CD14-positive monocyte (primary cell): ENCODE results near the gene CFAP92. TPM values are rescaled to one million over a fixed set of nuclear protein-coding genes. Genes with fewer than 3 reads are reported as not detected.

Experiments used
- DNase-seq, 3 donors: peaks; one replicate each; pipeline ENCODE4 v3.0.0-alpha.2; 2011 to 2022
- H2AFZ ChIP-seq: 2 replicates; pipeline ENCODE4 v1.6.0; 2012; ENCODE audit warnings: mild to moderate bottlenecking, low read depth, low read length, inconsistent platforms; ENCODE audit not compliant: insufficient read depth, poor library complexity, severe bottlenecking
- H3K27ac ChIP-seq, 2 donors: 1 replicate in 1 of 2; 2 replicates in 1 of 2; pipeline ENCODE4 v1.5.1; 2012 to 2013; ENCODE audit warnings: low read length in 2 of 2, control low read depth in 1 of 2, inconsistent platforms in 1 of 2, low read depth in 1 of 2, mild to moderate bottlenecking in 1 of 2
- H3K27me3 ChIP-seq, 2 donors: one replicate each; pipeline versions ENCODE4 v1.6.0 to v1.6.1; 2011 to 2013; ENCODE audit warnings: low read length in 2 of 2; ENCODE audit not compliant: control insufficient read depth in 2 of 2, insufficient read depth in 2 of 2
- H3K36me3 ChIP-seq, 2 donors: replicated peaks in 1 of 2; 1 replicate in 1 of 2; 2 replicates in 1 of 2; pipeline versions ENCODE4 v1.5.1 to v1.6.1; 2012 to 2013; ENCODE audit warnings: low read length in 2 of 2, control low read depth in 1 of 2, inconsistent platforms in 1 of 2, mild to moderate bottlenecking in 1 of 2; ENCODE audit not compliant: insufficient read depth in 2 of 2, control insufficient read depth in 1 of 2
- H3K4me1 ChIP-seq, 2 donors: 1 replicate in 1 of 2; 2 replicates in 1 of 2; pipeline versions ENCODE4 v1.5.1 to v1.6.1; 2012 to 2013; ENCODE audit warnings: low read length in 2 of 2, control low read depth in 1 of 2, inconsistent platforms in 1 of 2, mild to moderate bottlenecking in 1 of 2, moderate library complexity in 1 of 2; ENCODE audit not compliant: insufficient read depth in 2 of 2, control insufficient read depth in 1 of 2
- H3K4me2 ChIP-seq: replicated peaks from 2 replicates; pipeline ENCODE3; 2012; ENCODE audit warnings: low read length, moderate library complexity, mild to moderate bottlenecking; ENCODE audit not compliant: poor library complexity, severe bottlenecking; ENCODE audit errors: extremely low read depth
- H3K4me3 ChIP-seq, 3 experiments: fragments of 200-600 bp in 1 of 3; sonication (generic) in 1 of 3; replicated peaks in 1 of 3; 1 replicate in 2 of 3; 2 replicates in 1 of 3; pipeline ENCODE4 v1.5.1; 2011 to 2013; ENCODE audit warnings: low read length in 3 of 3, mild to moderate bottlenecking in 3 of 3, control low read depth in 2 of 3, low read depth in 2 of 3, inconsistent platforms in 1 of 3, moderate library complexity in 1 of 3
- H3K79me2 ChIP-seq: 2 replicates; pipeline ENCODE4 v1.6.0; 2012; ENCODE audit warnings: mild to moderate bottlenecking, control low read depth, inconsistent platforms, low read length, moderate library complexity; ENCODE audit not compliant: insufficient read depth
- H3K9ac ChIP-seq: 2 replicates; pipeline ENCODE4 v1.6.0; 2017; ENCODE audit warnings: low read length, mild to moderate bottlenecking; ENCODE audit not compliant: insufficient read depth, poor library complexity, severe bottlenecking
- H3K9me3 ChIP-seq, 2 donors: replicated peaks in 1 of 2; 1 replicate in 1 of 2; 2 replicates in 1 of 2; pipeline versions ENCODE4 v1.5.1 to v1.6.1; 2012 to 2013; ENCODE audit warnings: low read length in 2 of 2, control low read depth in 1 of 2; ENCODE audit not compliant: control insufficient read depth in 1 of 2, insufficient read depth in 1 of 2
- H4K20me1 ChIP-seq: 2 replicates; pipeline ENCODE4 v1.6.0; 2012; ENCODE audit warnings: mild to moderate bottlenecking, low read length, control low read depth, moderate library complexity; ENCODE audit not compliant: insufficient read depth
- H3K27ac Mint-ChIP-seq, 7 donors: one replicate each; pipeline ENCODE4 v1.8.0; 2020; ENCODE audit warnings: mild to moderate bottlenecking in 7 of 7, mixed read lengths in 7 of 7, moderate library complexity in 6 of 7, inconsistent platforms in 2 of 7
- H3K27me3 Mint-ChIP-seq, 3 donors: one replicate each; pipeline ENCODE4 v1.8.0; 2021 to 2022; ENCODE audit warnings: low read depth in 3 of 3, mild to moderate bottlenecking in 3 of 3, mixed read lengths in 3 of 3, moderate library complexity in 3 of 3, inconsistent platforms in 1 of 3
- H3K36me3 Mint-ChIP-seq, 2 donors: one replicate each; pipeline ENCODE4 v1.8.0; 2020; ENCODE audit warnings: mixed read lengths in 2 of 2, inconsistent platforms in 1 of 2, mild to moderate bottlenecking in 1 of 2
- H3K4me1 Mint-ChIP-seq: one replicate; pipeline ENCODE4 v1.8.0; 2020; ENCODE audit warnings: mild to moderate bottlenecking, mixed read lengths
- H3K4me3 Mint-ChIP-seq, 2 donors: one replicate each; pipeline ENCODE4 v1.8.0; 2020; ENCODE audit warnings: mild to moderate bottlenecking in 2 of 2, mixed read lengths in 2 of 2, moderate library complexity in 1 of 2
- H3K9me3 Mint-ChIP-seq, 7 donors: one replicate each; pipeline ENCODE4 v1.8.0; 2020 to 2022; ENCODE audit warnings: mixed read lengths in 7 of 7, mild to moderate bottlenecking in 6 of 7, moderate library complexity in 6 of 7, inconsistent platforms in 2 of 7
- CTCF ChIP-seq: fragments of 200-600 bp; IDR thresholded peaks from one replicate; pipeline ENCODE4 v1.8.0; 2022; ENCODE audit warnings: antibody characterized with exemption, mild to moderate bottlenecking
- WGBS: methylation state at CpG from one replicate; pipeline ENCODE4 v1.1.5; 2013; ENCODE audit warnings: missing lambda C conversion rate; ENCODE audit not compliant: insufficient coverage; 5-methylcytosine and 5-hydroxymethylcytosine counted together
- intact Hi-C, 2 donors: fragments of 100-400 bp; cut with micrococcal nuclease; formaldehyde crosslinking; loops; one replicate each; pipeline versions ENCODE4 v1.15.0 to v1.15.1; 2023
- polyA plus RNA-seq, 3 donors: library from polyadenylated mRNA; depleted of rRNA in 1 of 3; unstranded in 2 of 3; stranded (reverse) in 1 of 3; fragments of 300-500 nt in 2 of 3; fragments of >200 nt in 1 of 3; fragmentation: Illumina TruSeq in 2 of 3; gene quantifications; 1 replicate in 2 of 3; 2 replicates in 1 of 3; pipeline ENCODE4 v1.2.3, GENCODE V29; 2012 to 2021

CFAP92 gene
- polyA plus RNA-seq, 3 donors: 0.12 to 0.50 (median 0.19) TPM

- Mint-ChIP-seq H3K9me3 (no peaks in the 10 kb centered on the region), H3K36me3 (no peaks in the 10 kb centered on the region), H3K27me3 (peaks cover 0 to 2% (median 1%) of the 10 kb centered on the region in 3 donors), H3K4me1 (peaks cover 26% of the 10 kb centered on the region), H3K27ac (no peak overlapping the region), H3K4me3 (no peak overlapping the region)
- TF ChIP-seq CTCF: no peak
- Histone ChIP-seq H3K9me3 (no peaks in the 10 kb centered on the region), H3K27ac (no peak overlapping the region), H3K79me2 (peaks cover 15% of the 10 kb centered on the region), H3K4me3 (no peak overlapping the region), H4K20me1 (no peaks in the 10 kb centered on the region), H3K4me2 (no peak overlapping the region), H3K27me3 (no peaks in the 10 kb centered on the region), H2AFZ (no peak overlapping the region), H3K9ac (no peak overlapping the region), H3K4me1 (peaks cover 24 to 34% of the 10 kb centered on the region in 2 donors), H3K36me3 (no peaks in the 10 kb centered on the region)
- WGBS: 70% methylated on average over 4 of the region's 8 CpGs
- intact Hi-C loops: no loop called here
- DNase-seq: no peak
Observed at GRCh38 chr3:128873244-128874022, 120.4 kb downstream of the CFAP92 start.

- Histone ChIP-seq H3K4me1 (peaks cover 18 to 27% of the 10 kb centered on the region in 2 donors), H3K9ac (no peak overlapping the region), H3K4me3 (no peak overlapping the region), H3K79me2 (peaks cover 8% of the 10 kb centered on the region), H3K4me2 (no peak overlapping the region), H4K20me1 (no peaks in the 10 kb centered on the region), H3K27ac (no peak overlapping the region), H2AFZ (no peak overlapping the region), H3K27me3 (no peaks in the 10 kb centered on the region), H3K9me3 (no peaks in the 10 kb centered on the region), H3K36me3 (no peaks in the 10 kb centered on the region)
- no peak for DNase-seq
- Mint-ChIP-seq H3K9me3 (no peaks in the 10 kb centered on the region), H3K36me3 (no peaks in the 10 kb centered on the region), H3K4me3 (no peak overlapping the region), H3K27ac (no peak overlapping the region), H3K27me3 (peaks cover 0 to 2% (median 1%) of the 10 kb centered on the region in 3 donors), H3K4me1 (peaks cover 19% of the 10 kb centered on the region)
- intact Hi-C loops: no loop called here
- TF ChIP-seq CTCF: no peak
- 92% methylated on average over 8 of the region's 8 CpGs for WGBS
Observed at GRCh38 chr3:128872744-128873143, 121.1 kb downstream of the CFAP92 start.
